Bronchial epithelial cell (primary cell): Measurements from ENCODE around the gene EPHA6. TPM values are rescaled to one million over a fixed set of nuclear protein-coding genes. Genes with fewer than 3 reads are reported as not detected.

ENCODE experiments used
- DNase-seq: peaks from one replicate; pipeline ENCODE4 v3.0.0-alpha.2; 2010; ENCODE audit warnings: low read depth
- FAIRE-seq: peaks from 2 replicates; lab custom pipeline; 2011; peaks lifted over from hg19 to GRCh38; lab: Jason Lieb, UNC
- H3K27me3 ChIP-seq: 2 replicates; pipeline ENCODE4 v1.5.1; 2011; ENCODE audit warnings: low read length; ENCODE audit not compliant: control insufficient read depth, insufficient read depth
- H3K36me3 ChIP-seq: 2 replicates; pipeline ENCODE4 v1.5.1; 2011; ENCODE audit warnings: low read length; ENCODE audit not compliant: control insufficient read depth, insufficient read depth
- H3K4me3 ChIP-seq: 2 replicates; pipeline ENCODE4 v1.5.1; 2011; ENCODE audit warnings: mild to moderate bottlenecking, low read depth, low read length, control low read depth
- CTCF ChIP-seq: IDR thresholded peaks from 2 replicates; pipeline ENCODE4 v1.5.1; 2011; ENCODE audit warnings: mild to moderate bottlenecking, moderate library complexity, low read length, control low read depth, inconsistent platforms; ENCODE audit not compliant: insufficient read depth, severe bottlenecking
- total RNA-seq: library from RNA; depleted of rRNA; stranded (reverse); fragments of >200 nt; gene quantifications from 2 replicates; pipeline ENCODE4 v1.2.1, GENCODE V29; 2014

Gene EPHA6
- total RNA-seq, 1 donor from 2014 or later: 0.26 TPM

DNA sequence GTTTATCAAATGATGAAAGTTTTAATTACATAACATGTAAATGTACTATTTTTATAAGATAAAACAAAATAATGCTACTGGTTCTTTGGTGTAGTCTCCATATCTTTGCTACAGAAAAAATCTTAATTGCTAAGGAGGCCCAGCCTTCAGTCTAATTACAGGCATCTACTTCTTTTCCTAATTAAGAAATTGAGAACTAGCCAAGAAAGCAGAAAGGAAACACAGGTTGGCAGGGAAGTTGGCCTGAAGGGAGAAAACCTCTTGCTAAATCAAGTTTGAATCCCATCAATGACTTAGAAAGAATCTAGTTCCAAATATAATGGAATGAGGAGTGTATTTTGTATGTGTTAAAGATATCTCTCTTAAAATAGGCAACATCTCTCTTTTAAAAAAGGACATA lies 737.8 kb downstream of the EPHA6 start:
- Histone ChIP-seq H3K4me3 (no peak overlapping the region), H3K36me3 (no peaks in the 10 kb centered on the region), H3K27me3 (no peaks in the 10 kb centered on the region)
- DNase-seq: no peak
- no peak for TF ChIP-seq CTCF
- no peak for FAIRE-seq

- no peak for TF ChIP-seq CTCF
- no peak for FAIRE-seq
- DNase-seq: no peak
Measured at GRCh38 chr3:97575742-97576141, 761.3 kb downstream of the EPHA6 start.

DNA sequence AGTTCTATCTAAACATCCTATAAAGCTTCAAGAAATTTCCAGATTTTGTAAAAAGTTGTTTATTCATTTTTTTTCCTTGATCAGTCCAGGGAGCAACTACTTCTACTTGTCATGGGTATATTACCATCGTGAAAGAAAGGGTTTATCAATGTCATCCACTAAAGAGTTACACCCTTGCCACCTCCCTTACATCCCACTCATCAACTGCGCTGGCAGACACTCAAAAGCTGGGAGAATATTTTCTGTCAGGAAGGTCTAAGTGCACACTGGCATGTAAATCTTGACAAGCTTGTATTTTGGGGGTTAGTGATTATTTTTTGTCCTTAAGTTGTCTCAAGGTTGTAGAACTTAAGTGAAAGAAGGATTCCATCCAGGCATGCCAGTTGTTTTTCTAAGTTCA lies 761.8 kb downstream of the EPHA6 start:
- Histone ChIP-seq H3K4me3 (no peak overlapping the region), H3K36me3 (no peaks in the 10 kb centered on the region), H3K27me3 (no peaks in the 10 kb centered on the region)
- no peak for DNase-seq
- TF ChIP-seq CTCF: no peak
- FAIRE-seq: no peak

More at GRCh38 chr3:97575742-97576141, 761.3 kb downstream of the EPHA6 start:
- no peaks in the 10 kb centered on the region for H3K27me3 ChIP-seq
- H3K36me3 ChIP-seq: no peaks in the 10 kb centered on the region
- H3K4me3 ChIP-seq: no peak overlapping the region

GRCh38 chr3:97579365-97579764 lies 765.0 kb downstream of the EPHA6 start:
- DNase-seq: peak; percentile 76
- FAIRE-seq: no peak
- TF ChIP-seq CTCF: no peak

GRCh38 chr3:97610626-97611025 lies 796.2 kb downstream of the EPHA6 start:
- no peak for FAIRE-seq
- Histone ChIP-seq H3K27me3 (no peaks in the 10 kb centered on the region), H3K36me3 (no peaks in the 10 kb centered on the region), H3K4me3 (no peak overlapping the region)
- DNase-seq: no peak
- TF ChIP-seq CTCF: no peak

More at GRCh38 chr3:97579365-97579764, 765.0 kb downstream of the EPHA6 start:
- no peaks in the 10 kb centered on the region for H3K36me3 ChIP-seq
- no peak overlapping the region for H3K4me3 ChIP-seq
- no peaks in the 10 kb centered on the region for H3K27me3 ChIP-seq

DNA sequence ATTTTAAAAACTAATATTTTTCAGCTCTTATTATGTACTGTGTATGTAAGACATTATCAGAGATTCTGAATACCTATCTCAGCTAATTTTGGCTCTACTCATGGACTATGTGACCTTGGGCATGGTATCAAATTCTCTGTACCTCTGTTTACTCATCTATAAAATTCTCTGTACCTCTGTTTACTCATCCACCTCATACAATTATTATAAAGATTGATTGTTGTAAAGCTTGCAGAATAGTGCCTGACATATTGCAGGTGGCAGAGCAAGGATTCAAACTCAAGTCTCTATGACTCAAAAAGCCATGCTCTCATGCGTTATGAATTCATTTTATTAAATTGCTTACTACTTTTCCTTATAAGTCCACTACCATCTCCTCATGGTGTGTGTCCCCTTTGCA lies 798.2 kb downstream of the EPHA6 start:
- no peak for TF ChIP-seq CTCF
- no peaks in the 10 kb centered on the region for H3K36me3 ChIP-seq

More for the DNA sequence above, 798.2 kb downstream of the EPHA6 start:
- DNase-seq (no peak), FAIRE-seq (no peak)
- Histone ChIP-seq H3K4me3 (no peak overlapping the region), H3K27me3 (no peaks in the 10 kb centered on the region)
